ENCODE results near the gene ARHGAP26.

GRCh38 chr5:143209881-143210395 is 439.8 kb downstream of the ARHGAP26 start:
- TF ChIP-seq CTCF (IDR thresholded peaks at IDR 0.05) (no peak), POLR2A (IDR thresholded peaks at IDR 0.05) (no peak)
